ENCODE measurements around the gene MNX1. TPM values are rescaled to one million over a fixed set of nuclear protein-coding genes. Genes with fewer than 3 reads are reported as not detected.

The MNX1 gene
- total and polyA plus RNA-seq, 2 donors: not detected

DNA sequence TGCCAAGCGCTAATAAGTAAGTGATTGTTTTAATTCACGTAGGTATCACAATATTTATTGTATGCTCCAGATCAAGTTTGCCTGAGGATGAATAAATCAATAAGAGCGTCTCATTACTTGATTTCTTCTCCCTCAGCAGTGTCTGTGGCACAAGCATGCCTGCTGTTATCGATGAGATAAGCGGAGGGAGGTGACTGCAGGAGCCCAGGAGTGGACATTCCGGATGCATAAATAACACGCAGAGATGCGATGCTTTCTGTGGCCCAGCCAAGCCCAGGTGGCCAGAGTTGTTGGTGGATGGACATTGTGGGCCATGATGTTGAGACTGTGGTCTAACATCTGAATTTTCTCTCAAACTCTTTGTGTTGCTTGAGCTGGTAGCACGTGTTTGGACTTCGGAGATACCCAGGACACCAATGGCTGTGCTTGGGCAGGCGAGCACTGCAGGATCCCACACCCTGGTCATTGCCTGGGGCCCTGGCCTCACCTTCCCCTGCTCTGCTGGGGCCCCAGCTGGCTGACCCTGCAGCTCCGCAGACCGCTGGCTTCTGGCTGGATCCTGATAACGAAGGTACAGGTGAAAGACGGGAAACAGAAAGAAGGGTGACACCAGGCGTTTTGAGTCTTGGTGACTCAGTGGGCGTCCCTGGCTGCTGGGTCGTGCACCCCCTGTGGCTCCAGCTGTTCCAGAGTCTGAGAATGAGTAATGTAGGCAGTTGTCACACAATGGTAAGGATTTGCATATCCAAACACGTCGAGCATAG is 31.2 kb upstream of the MNX1 start:
- Histone ChIP-seq H3K27ac (ENCODE audit: low read depth) (no peak overlapping the region), H3K4me1 (ENCODE audit: insufficient read depth) (no peaks in the 10 kb centered on the region), H3K36me3 (ENCODE audit: insufficient read depth) (no peaks in the 10 kb centered on the region), H3K4me3 (ENCODE audit: low read depth, low read length) (no peak overlapping the region)
- no peak for DNase-seq (ENCODE audit: extremely low spot score)
- 58% methylated on average over 20 of the region's 20 CpGs for whole genome bisulfite sequencing

DNA sequence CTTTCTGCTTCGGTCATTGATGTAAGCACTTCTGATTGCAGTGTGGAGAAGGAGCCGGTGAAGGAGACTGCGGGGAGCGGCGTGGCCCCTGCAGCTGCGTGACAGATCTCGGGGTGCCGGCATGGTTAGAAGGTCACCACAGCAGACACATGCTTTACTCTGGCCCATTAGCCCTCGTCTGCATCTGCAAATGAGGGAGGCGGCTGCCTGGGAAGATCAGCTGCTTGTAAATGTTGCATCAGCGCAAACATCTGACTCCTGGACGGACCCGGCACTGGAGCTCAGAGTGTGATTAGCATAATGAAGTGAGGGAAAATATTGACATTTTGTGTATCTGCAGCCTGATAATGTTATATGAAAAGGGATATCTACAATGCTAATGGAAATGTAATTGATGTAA is 30.5 kb upstream of the MNX1 start:
- no peak overlapping the region for H3K4me3 ChIP-seq (ENCODE audit: low read depth, low read length)
- H3K27ac ChIP-seq (ENCODE audit: low read depth): no peak overlapping the region
- DNase-seq (ENCODE audit: extremely low spot score): no peak
- no peaks in the 10 kb centered on the region for H3K4me1 ChIP-seq (ENCODE audit: insufficient read depth)
- WGBS: 17% methylated on average over 13 of the region's 13 CpGs
- no peaks in the 10 kb centered on the region for H3K36me3 ChIP-seq (ENCODE audit: insufficient read depth)

DNA sequence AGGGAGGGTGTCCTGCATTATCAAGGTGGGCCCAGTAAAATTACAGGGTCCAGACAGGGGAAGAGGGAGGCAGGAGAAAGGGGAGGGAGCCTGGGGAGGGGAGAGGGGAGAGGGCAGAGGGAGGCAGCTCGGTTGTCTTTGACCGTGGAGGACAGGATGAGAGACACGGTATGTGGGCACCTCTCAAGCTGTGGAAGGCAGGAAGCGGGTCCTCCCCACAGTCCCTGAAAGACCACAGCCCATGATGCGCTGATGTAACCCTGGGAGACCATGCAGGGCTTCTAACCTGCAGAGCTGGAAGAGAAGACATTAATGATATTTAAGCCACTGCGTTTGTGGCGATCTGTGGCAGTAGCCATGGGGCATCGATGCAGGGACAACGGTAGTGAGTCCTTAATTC is 27.2 kb upstream of the MNX1 start:
- Histone ChIP-seq H3K27ac (ENCODE audit: low read depth) (no peak overlapping the region), H3K4me3 (ENCODE audit: low read depth, low read length) (no peak overlapping the region), H3K4me1 (ENCODE audit: insufficient read depth) (no peaks in the 10 kb centered on the region), H3K36me3 (ENCODE audit: insufficient read depth) (no peaks in the 10 kb centered on the region)
- no peak for DNase-seq (ENCODE audit: extremely low spot score)
- WGBS: 77% methylated on average over 9 of the region's 9 CpGs

DNA sequence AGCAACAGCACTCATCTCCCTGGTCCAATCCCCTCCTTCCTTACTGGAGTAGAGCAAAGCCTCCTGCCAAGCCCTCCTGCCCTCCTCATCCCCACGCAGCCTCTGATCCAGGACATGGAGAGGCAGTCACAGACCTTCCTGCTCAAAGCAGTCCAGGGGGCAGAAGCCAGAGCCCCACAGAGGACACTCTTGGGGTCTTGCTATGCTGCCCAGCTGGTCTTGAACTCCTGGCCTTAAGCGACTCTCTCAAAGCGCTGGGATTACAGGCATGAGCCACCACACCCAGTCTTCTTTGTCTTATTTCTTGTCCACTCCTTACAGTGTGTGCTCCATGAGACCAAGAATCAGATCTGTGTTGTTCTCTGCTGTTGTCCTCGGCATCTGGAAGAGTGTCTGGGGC is 26.6 kb upstream of the MNX1 start:
- 90% methylated on average over 4 of the region's 4 CpGs for WGBS
- H3K36me3 ChIP-seq (ENCODE audit: insufficient read depth): no peaks in the 10 kb centered on the region
- H3K4me3 ChIP-seq (ENCODE audit: low read depth, low read length): no peak overlapping the region
- no peak overlapping the region for H3K27ac ChIP-seq (ENCODE audit: low read depth)
- no peaks in the 10 kb centered on the region for H3K4me1 ChIP-seq (ENCODE audit: insufficient read depth)
- DNase-seq (ENCODE audit: extremely low spot score): no peak

DNA sequence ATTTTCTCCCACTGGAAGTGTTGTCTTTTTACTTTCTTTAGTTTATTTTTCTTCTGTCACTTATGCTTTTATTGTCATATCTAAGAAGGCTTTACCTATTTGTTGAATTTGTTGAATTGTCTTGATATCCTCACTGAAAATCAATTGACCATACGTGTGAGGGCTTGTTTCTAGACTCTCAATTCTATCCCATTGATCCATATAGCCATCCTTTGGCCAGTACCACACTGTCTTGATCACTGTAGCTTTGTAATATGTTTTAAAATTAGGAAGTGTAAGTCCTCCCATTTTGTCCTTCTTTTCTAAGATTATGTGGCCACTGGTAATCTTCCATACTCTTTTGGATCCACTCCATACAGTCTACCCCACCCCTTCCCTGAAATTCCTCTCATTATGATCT is 25.5 kb upstream of the MNX1 start:
- Histone ChIP-seq H3K36me3 (ENCODE audit: insufficient read depth) (no peaks in the 10 kb centered on the region), H3K4me3 (ENCODE audit: low read depth, low read length) (no peak overlapping the region), H3K4me1 (ENCODE audit: insufficient read depth) (no peaks in the 10 kb centered on the region), H3K27ac (ENCODE audit: low read depth) (no peak overlapping the region)
- DNase-seq (ENCODE audit: extremely low spot score): no peak
- WGBS: 26% methylated on average over 1 of the region's 1 CpG

DNA sequence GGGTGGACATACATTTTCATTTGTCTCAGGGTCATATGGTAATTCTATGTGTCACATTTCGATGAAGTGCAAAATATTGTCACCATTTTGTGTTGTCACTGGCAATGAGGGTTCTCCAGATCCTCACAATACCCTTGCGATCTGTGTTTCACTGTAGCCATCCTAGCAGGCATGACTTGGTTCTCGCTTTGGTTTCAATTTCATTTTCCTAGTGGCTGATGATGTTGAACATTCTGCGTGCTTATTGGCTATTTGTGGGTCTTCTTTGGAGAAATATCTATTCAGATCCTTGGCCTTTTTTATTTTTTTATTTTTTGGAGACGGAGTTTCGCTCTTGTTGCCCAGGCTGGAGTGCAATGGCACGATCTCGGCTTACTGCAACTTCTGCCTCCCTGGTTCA is 24.8 kb upstream of the MNX1 start:
- H3K4me1 ChIP-seq (ENCODE audit: insufficient read depth): no peaks in the 10 kb centered on the region
- no peak overlapping the region for H3K4me3 ChIP-seq (ENCODE audit: low read depth, low read length)
- no peak overlapping the region for H3K27ac ChIP-seq (ENCODE audit: low read depth)
- no peak for DNase-seq (ENCODE audit: extremely low spot score)
- H3K36me3 ChIP-seq (ENCODE audit: insufficient read depth): no peaks in the 10 kb centered on the region
- 94% methylated on average over 8 of the region's 8 CpGs for WGBS

DNA sequence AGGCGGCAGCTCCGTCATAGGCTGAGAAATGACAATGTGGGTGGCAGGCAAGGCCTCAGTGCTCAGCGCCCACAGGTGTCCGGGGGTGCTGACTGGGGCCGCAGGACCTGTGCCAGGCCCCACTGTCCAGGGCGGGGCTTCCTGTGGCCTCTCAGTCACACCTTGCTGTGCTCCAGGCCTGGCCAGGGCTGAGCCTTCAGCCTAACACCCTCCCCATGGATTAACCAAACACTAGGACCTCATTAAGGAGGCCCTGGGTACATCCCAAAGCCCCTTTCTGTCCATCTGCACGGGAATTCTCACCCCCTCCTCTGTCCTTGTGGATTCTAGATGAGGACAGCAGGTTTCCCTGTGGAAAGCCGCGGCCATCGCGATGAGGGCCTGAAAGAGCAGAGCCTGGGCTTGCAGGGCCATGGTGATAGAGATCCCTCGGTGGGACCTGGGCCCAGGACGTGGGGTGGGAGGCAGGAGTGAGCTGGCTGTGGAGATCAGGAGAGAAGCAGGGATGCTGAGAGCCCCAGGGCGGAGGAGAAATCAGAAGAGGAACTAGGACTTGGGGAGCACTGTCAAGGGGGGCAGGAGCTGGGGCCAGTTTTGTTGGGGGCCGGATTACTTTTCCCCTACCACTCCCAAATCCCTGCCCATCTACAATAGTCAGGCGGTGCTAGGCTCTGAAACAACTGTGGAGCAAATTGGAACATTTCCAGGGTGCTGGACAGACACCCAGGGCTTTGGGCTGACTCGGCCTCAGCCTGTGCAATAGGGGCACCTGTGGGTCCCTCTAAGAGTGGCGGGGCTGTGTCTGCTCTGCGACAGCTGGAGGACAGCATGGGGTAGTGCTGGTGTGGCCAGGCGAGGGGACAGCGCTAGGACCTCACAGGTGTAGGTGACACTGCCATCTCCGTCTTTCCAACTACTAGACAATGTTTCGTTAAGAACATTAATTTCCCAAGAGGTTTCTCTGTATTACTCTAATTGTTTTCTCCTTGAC is 23.3 kb upstream of the MNX1 start:
- 74% methylated on average over 23 of the region's 23 CpGs for WGBS
- Histone ChIP-seq H3K27ac (ENCODE audit: low read depth) (no peak overlapping the region), H3K4me1 (ENCODE audit: insufficient read depth) (no peaks in the 10 kb centered on the region), H3K4me3 (ENCODE audit: low read depth, low read length) (no peak overlapping the region), H3K36me3 (ENCODE audit: insufficient read depth) (no peaks in the 10 kb centered on the region)
- no peak for DNase-seq (ENCODE audit: extremely low spot score)

DNA sequence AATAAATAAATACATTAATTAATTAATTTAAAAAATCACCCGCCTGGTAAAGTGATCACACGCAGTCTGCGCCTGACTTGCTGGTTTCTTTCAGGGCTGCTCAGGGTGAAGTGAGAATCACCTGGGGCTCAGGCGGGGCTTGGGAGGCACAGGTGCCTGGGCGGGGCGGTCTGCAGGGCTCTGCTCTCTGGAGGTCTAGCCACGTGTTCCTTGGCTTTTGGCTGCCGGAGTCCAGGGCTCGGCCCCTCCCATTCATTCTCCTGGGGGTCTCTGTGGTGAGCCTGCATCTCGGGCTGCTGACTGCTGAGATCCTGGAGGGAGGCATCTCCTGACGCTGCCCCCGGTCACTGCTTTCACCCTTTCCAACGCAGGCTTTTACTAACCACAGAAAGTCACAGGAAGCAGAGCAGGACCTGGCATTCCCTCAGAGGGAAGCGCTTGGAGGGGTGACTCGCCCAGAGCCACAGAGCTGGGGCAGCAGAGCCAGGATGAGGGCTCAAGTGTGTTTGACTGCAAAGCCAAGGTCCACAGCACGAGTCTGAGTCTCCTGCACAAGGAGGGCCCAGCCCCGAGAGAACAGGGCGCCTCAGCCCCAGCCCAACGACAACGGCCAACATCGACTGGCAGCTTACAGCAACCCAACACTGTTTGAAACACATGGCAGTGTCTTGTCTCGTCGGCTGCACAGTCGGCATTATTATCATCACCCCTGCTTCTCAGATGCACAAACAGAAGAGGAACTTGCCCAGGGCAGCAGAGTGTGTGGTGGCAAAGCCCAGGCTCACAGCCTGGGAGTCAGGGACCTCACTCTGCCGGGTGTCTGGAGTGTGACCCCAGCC is 22.4 kb upstream of the MNX1 start:
- Histone ChIP-seq H3K4me3 (ENCODE audit: low read depth, low read length) (no peak overlapping the region), H3K36me3 (ENCODE audit: insufficient read depth) (no peaks in the 10 kb centered on the region), H3K4me1 (ENCODE audit: insufficient read depth) (no peaks in the 10 kb centered on the region), H3K27ac (ENCODE audit: low read depth) (no peak overlapping the region)
- no peak for DNase-seq (ENCODE audit: extremely low spot score)
- WGBS: 61% methylated on average over 25 of the region's 25 CpGs

DNA sequence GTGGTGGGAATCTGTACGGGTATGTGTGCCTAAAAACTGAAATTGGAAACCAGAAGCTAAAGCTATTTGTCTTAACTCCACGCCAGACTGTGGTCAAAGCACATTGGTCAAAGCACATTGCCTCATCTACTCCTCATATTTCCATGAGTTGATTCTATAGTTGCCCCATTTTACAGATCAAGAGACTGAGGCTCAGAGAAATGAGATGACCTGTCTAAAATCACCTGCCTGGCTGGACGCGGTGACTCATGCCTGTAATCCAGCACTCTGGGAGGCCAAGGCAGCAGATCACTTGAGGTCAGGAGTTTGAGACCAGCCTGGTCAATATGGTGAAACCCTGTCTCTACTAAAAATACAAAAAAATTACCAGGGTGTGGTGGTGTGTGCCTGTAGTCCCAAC is 21.7 kb upstream of the MNX1 start:
- WGBS: 78% methylated on average over 4 of the region's 4 CpGs
- no peak for DNase-seq (ENCODE audit: extremely low spot score)
- Histone ChIP-seq H3K4me3 (ENCODE audit: low read depth, low read length) (no peak overlapping the region), H3K36me3 (ENCODE audit: insufficient read depth) (no peaks in the 10 kb centered on the region), H3K27ac (ENCODE audit: low read depth) (no peak overlapping the region), H3K4me1 (ENCODE audit: insufficient read depth) (no peaks in the 10 kb centered on the region)

DNA sequence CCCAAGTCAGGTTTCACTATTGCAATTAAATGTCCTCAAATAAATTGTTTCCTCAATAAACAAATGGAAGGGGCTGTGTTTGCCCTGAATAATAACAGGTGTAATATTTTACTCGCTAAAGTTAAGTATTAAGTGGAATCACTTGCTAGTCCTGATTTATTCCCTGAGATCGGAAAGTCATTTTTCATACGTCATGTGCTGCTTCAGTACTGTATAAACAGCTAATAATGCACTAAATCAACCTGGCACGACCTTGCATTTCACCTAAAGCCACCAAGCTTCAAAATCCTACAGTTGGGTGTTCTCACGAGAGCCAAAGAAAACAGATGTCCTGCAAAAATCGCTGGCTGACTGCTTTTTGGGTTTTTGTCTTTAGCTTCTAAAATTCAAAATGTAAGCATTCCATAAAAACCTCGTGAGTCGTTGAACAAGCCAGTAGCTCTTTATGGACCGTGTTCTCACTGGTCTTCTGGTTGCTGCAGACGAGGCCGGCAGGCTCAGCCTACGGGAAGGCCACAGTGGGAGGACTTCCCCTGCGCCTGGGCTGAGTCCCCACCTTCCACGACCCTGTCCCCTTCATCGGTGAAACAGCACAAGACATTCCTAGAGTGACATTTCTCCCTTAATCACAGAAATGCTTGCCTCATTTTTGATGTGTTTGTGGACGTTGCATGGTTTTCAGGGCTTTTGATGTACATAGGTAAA is 17.9 kb upstream of the MNX1 start:
- WGBS: 52% methylated on average over 16 of the region's 16 CpGs
- H3K27ac ChIP-seq (ENCODE audit: low read depth): no peak overlapping the region
- H3K4me3 ChIP-seq (ENCODE audit: low read depth, low read length): no peak overlapping the region
- no peak for DNase-seq (ENCODE audit: extremely low spot score)
- H3K36me3 ChIP-seq (ENCODE audit: insufficient read depth): no peaks in the 10 kb centered on the region
- H3K4me1 ChIP-seq (ENCODE audit: insufficient read depth): no peaks in the 10 kb centered on the region

DNA sequence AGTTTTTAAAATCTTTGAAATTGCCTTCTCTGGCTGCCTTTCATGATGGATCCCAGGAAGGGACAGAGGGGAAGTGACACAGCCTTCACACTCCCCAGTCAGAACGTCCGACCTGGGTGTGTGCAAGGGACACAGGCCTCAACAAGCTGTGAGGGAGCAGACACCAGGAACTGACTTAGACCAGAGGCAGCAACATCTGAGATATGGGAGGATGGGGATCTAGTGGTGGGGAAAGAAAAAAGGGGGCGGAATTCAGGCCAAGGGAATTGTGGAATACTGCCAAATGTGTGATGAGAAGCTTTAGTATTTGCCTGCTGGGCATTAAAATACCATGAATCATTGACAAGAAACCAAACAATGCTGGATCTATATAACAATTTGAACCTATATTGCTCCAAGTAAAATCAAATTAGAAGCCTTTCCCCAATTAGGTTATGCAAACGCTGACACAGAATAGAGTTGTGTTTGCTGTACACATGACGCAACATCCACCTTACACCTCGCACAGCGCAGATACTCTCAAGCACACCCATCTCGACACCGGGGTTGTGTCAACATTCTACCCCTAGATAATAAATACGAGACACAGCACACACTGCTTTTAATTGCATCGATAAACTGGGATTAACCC is 17.2 kb upstream of the MNX1 start:
- H3K36me3 ChIP-seq (ENCODE audit: insufficient read depth): no peaks in the 10 kb centered on the region
- 69% methylated on average over 11 of the region's 11 CpGs for WGBS
- H3K27ac ChIP-seq (ENCODE audit: low read depth): no peak overlapping the region
- no peak overlapping the region for H3K4me3 ChIP-seq (ENCODE audit: low read depth, low read length)
- H3K4me1 ChIP-seq (ENCODE audit: insufficient read depth): no peaks in the 10 kb centered on the region
- no peak for DNase-seq (ENCODE audit: extremely low spot score)

DNA sequence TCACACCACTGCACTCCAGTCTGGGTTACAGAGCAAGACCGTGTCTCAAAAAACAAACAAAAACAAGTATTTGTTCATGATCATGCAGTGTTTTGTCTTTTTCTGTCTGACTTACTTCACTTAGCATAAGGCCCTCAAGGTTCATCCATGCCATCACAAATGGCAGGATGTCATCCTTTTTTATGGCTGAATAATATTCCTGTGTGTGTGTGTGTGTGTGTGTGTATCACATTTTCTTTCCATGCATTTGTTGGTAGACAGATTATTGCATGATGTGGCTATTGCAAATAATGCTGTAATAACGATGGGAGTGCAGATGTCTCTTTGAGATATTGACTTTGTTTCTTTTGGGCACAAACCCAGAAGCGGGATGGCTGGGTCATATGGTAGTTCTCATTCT is 14.3 kb upstream of the MNX1 start:
- H3K27ac ChIP-seq (ENCODE audit: low read depth): no peak overlapping the region
- no peaks in the 10 kb centered on the region for H3K36me3 ChIP-seq (ENCODE audit: insufficient read depth)
- no peaks in the 10 kb centered on the region for H3K4me1 ChIP-seq (ENCODE audit: insufficient read depth)
- H3K4me3 ChIP-seq (ENCODE audit: low read depth, low read length): no peak overlapping the region
- no peak for DNase-seq (ENCODE audit: extremely low spot score)
- WGBS: 76% methylated on average over 3 of the region's 3 CpGs

DNA sequence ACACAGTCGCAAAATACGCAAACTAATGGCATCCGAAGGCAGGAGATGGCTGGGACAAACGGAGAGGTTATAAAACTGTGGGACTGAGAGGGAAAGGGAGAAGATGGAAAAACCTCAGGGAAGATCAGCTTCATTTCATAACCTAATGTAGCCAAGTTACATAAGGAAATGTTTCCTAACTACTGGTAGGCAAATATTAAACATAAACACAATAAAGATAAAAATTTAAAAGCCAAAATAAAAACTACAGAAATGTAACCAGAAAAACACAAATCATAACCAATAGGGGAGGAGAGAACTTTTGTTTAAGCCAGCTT is 13.1 kb upstream of the MNX1 start:
- WGBS: 3% methylated on average over 4 of the region's 4 CpGs
- H3K27ac ChIP-seq (ENCODE audit: low read depth): no peak overlapping the region
- H3K4me1 ChIP-seq (ENCODE audit: insufficient read depth): no peaks in the 10 kb centered on the region
- no peaks in the 10 kb centered on the region for H3K36me3 ChIP-seq (ENCODE audit: insufficient read depth)
- no peak overlapping the region for H3K4me3 ChIP-seq (ENCODE audit: low read depth, low read length)
- DNase-seq (ENCODE audit: extremely low spot score): no peak
